CD8-positive, alpha-beta memory T cell (primary cell): ENCODE results near the gene PRKAA2. TPM values are rescaled to one million over a fixed set of nuclear protein-coding genes. Genes with fewer than 3 reads are reported as not detected.
A peak's percentile ranks its signal among the peaks of the same experiment; 100 is the strongest.

Source experiments
- CTCF ChIA-PET: fragments of 350-600 bp; sonication (Branson Sonifier 250); formaldehyde crosslinking; loops from one replicate; lab custom pipeline; 2021; ENCODE audit warnings: antibody characterized with exemption; lab: Charles Lee
- POLR2A ChIA-PET: fragments of 350-600 bp; sonication (Branson Sonifier 250); formaldehyde crosslinking; loops from one replicate; lab custom pipeline; 2021; ENCODE audit warnings: antibody characterized with exemption; lab: Charles Lee
- DNase-seq, 5 donors: peaks; one replicate each; pipeline versions ENCODE4 v3.0.0 to v3.0.0-alpha.2; 2020 to 2022; ENCODE audit warnings: mixed read lengths in 1 of 5
- H3K27ac ChIP-seq: one replicate; pipeline ENCODE4 v1.7.0; 2013; ENCODE audit warnings: low read depth, mild to moderate bottlenecking, low read length, moderate library complexity
- H3K27me3 ChIP-seq: 2 replicates; pipeline ENCODE4 v1.7.0; 2013; ENCODE audit warnings: low read length, mild to moderate bottlenecking; ENCODE audit not compliant: insufficient read depth, poor library complexity, severe bottlenecking
- H3K36me3 ChIP-seq: 2 replicates; pipeline ENCODE4 v1.7.0; 2013; ENCODE audit warnings: mild to moderate bottlenecking, low read length, moderate library complexity; ENCODE audit not compliant: insufficient read depth
- H3K4me1 ChIP-seq: 2 replicates; pipeline ENCODE4 v1.7.0; 2013; ENCODE audit warnings: mild to moderate bottlenecking, low read length, moderate library complexity; ENCODE audit not compliant: insufficient read depth
- H3K4me3 ChIP-seq: 2 replicates; pipeline ENCODE4 v1.7.0; 2013; ENCODE audit warnings: mild to moderate bottlenecking, low read length
- H3K9me3 ChIP-seq: 2 replicates; pipeline ENCODE4 v1.7.0; 2013; ENCODE audit warnings: mild to moderate bottlenecking, low read length
- H3K27ac Mint-ChIP-seq, 8 donors: one replicate each; pipeline ENCODE4 v1.8.0; 2020 to 2021; ENCODE audit warnings: mixed read lengths in 8 of 8, mild to moderate bottlenecking in 6 of 8, inconsistent platforms in 3 of 8, moderate library complexity in 3 of 8
- H3K27me3 Mint-ChIP-seq, 2 donors: one replicate each; pipeline ENCODE4 v1.8.0; 2020 to 2021; ENCODE audit warnings: mixed read lengths in 2 of 2, mild to moderate bottlenecking in 1 of 2, moderate library complexity in 1 of 2
- H3K36me3 Mint-ChIP-seq, 3 donors: one replicate each; pipeline ENCODE4 v1.8.0; 2020 to 2021; ENCODE audit warnings: mixed read lengths in 3 of 3, inconsistent platforms in 1 of 3, mild to moderate bottlenecking in 1 of 3
- H3K4me1 Mint-ChIP-seq, 3 donors: one replicate each; pipeline ENCODE4 v1.8.0; 2020 to 2021; ENCODE audit warnings: mixed read lengths in 3 of 3, inconsistent platforms in 1 of 3, mild to moderate bottlenecking in 1 of 3
- H3K4me3 Mint-ChIP-seq, 7 donors: one replicate each; pipeline ENCODE4 v1.8.0; 2020 to 2021; ENCODE audit warnings: mixed read lengths in 7 of 7, mild to moderate bottlenecking in 6 of 7, moderate library complexity in 4 of 7, inconsistent platforms in 2 of 7
- H3K9me3 Mint-ChIP-seq, 5 donors: one replicate each; pipeline ENCODE4 v1.8.0; 2020 to 2022; ENCODE audit warnings: mixed read lengths in 5 of 5, mild to moderate bottlenecking in 3 of 5, moderate library complexity in 2 of 5, inconsistent platforms in 1 of 5
- polyA plus RNA-seq: library from polyadenylated mRNA; unstranded; fragments of 300-500 nt; fragmentation: Illumina TruSeq; gene quantifications from one replicate; pipeline ENCODE4 v1.2.3, GENCODE V29; 2021
- total RNA-seq, 2 experiments: library from RNA; stranded (reverse); gene quantifications; one replicate each; pipeline ENCODE4 v1.2.3, GENCODE V29; 2021

Gene PRKAA2
- total and polyA plus RNA-seq, 3 experiments from 2014 or later, result not detected

DNA sequence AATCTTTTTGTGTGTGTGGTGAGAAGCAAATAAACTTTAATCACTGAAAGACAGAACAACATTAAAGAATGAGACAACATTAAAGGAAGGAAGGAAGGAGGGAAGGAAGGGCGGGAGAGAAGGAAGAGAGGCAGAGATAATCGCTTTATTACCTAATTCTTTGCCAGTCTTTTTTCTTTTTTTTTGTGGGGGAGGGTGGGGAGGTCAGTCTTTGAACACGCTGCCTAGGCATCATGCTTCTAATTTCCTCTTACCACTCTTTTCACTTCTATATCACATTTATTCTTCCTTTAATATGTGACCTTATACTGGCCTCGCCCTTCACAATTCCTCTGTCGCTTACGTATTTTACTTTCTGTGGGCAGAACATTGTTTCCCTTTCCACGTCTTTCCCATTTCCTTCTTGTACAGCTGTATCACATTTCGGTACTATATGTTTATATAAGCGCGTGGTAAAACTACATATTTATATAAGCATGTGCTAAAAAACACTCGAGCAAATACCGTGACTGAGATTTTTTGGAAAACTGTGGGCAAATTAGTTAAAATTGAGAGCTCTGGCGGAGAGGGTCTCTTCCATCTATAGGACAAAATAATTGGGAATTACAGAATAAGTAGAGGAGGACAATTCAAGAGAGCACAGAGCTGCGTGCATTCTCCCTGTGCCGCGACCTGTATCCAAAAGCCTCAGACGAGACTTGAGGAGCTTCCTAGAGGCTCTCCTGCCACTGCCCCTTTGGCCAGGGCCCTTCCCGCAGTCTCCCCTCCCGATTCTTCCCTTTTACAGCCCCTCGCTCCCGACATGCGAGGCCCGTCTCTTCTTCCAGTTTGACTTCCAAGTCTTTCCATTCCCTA lies 823 bp upstream of the PRKAA2 start:
- ChIA-PET POLR2A (no interaction called here), CTCF (no interaction called here)
- H3K27me3 ChIP-seq, result peaks cover 3% of the 10 kb centered on the region
- H3K4me1 ChIP-seq, result no peaks in the 10 kb centered on the region
- H3K4me3 ChIP-seq, result no peak overlapping the region
- Mint-ChIP-seq H3K36me3 (peaks cover 0 to 4% (median 0%) of the 10 kb centered on the region in 3 donors), H3K9me3 (peaks cover 0 to 9% (median 0%) of the 10 kb centered on the region in 5 donors), H3K27ac (no peak overlapping the region), H3K4me3 (peak overlapping the region in 3 of 7 donors; percentile 17 to 29 (median 19)), H3K27me3 (peaks cover 16 to 61% of the 10 kb centered on the region in 2 donors), H3K4me1 (peaks cover 2 to 7% (median 5%) of the 10 kb centered on the region in 3 donors)
- H3K9me3 ChIP-seq, result no peaks in the 10 kb centered on the region
- DNase-seq, result no peak
- no peaks in the 10 kb centered on the region for H3K36me3 ChIP-seq
- no peak overlapping the region for H3K27ac ChIP-seq

DNA sequence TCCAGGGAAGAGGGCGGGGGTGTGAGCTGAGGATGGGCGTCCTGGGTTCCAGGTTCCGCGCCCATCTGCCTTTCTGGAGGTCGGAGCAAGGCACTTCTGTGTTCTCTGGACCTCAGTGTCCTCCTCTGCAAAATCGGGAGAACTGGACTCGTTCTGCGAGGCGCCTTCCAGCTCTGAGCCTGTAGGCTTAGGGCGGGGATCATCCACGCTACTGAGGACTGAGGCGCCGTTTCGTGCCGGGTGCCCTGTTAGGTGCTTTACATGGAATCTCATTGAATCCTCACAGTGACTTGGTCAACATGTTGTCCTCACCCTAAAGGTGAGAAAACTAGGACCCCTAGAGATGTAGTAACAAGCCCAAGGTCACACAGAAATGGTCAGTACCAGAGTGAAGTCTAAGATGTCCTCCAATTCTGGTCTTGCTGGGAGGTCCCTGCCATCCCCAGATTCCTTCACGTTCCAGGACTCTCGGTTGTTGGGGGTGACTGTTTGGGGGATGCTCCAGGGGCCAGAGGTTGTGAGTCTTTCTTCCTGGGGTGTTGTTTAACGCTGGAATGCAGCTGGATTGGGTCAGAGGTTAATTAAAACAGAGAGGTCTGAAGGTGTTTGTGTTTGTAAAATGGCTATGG lies 677 bp downstream of the PRKAA2 start:
- Histone ChIP-seq H3K9me3 (no peaks in the 10 kb centered on the region), H3K27me3 (peaks cover 3% of the 10 kb centered on the region), H3K36me3 (no peaks in the 10 kb centered on the region), H3K27ac (no peak overlapping the region), H3K4me1 (no peaks in the 10 kb centered on the region), H3K4me3 (no peak overlapping the region)
- Mint-ChIP-seq H3K36me3 (peaks cover 0 to 4% (median 0%) of the 10 kb centered on the region in 3 donors), H3K4me3 (peak overlapping the region in 4 of 7 donors; percentile 8 to 17 (median 14)), H3K27ac (no peak overlapping the region), H3K4me1 (peaks cover 2 to 7% (median 5%) of the 10 kb centered on the region in 3 donors), H3K9me3 (peaks cover 0 to 9% (median 0%) of the 10 kb centered on the region in 5 donors), H3K27me3 (peaks cover 16 to 55% of the 10 kb centered on the region in 2 donors)
- no peak for DNase-seq
- POLR2A ChIA-PET, result no interaction called here
- CTCF ChIA-PET, result no interaction called here

DNA sequence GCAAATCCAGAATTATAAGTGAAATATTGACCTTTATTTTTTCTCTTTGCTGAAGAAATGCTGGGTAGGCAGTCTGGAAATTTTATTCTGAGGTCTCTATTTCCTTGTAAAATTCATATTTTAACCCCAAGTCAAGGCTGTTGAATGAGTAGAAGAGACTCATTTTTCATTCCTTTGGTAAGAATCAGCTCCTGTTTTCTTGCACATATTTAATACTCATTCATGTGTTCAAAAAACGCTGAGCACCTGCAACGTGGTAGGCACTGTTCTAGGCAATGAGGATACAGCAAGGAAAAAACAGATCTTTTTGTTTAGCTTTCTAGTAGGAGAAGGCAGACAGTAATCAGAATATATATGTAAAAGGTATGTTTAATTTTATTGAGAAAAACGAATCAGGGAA lies 1.5 kb downstream of the PRKAA2 start:
- peaks cover 0 to 4% (median 0%) of the 10 kb centered on the region in 3 donors for H3K36me3 Mint-ChIP-seq
- H3K9me3 Mint-ChIP-seq, result peaks cover 0 to 9% (median 0%) of the 10 kb centered on the region in 5 donors
- peaks cover 2 to 7% (median 5%) of the 10 kb centered on the region in 3 donors for H3K4me1 Mint-ChIP-seq
- DNase-seq, result no peak
- peaks cover 16 to 50% of the 10 kb centered on the region in 2 donors for H3K27me3 Mint-ChIP-seq
- no peaks in the 10 kb centered on the region for H3K9me3 ChIP-seq
- no peak overlapping the region for H3K4me3 Mint-ChIP-seq
- POLR2A ChIA-PET, result no interaction called here
- H3K36me3 ChIP-seq, result no peaks in the 10 kb centered on the region
- H3K4me1 ChIP-seq, result no peaks in the 10 kb centered on the region
- peaks cover 3% of the 10 kb centered on the region for H3K27me3 ChIP-seq
- H3K27ac ChIP-seq, result no peak overlapping the region
- CTCF ChIA-PET, result no interaction called here
- H3K4me3 ChIP-seq, result no peak overlapping the region
- H3K27ac Mint-ChIP-seq, result no peak overlapping the region

DNA sequence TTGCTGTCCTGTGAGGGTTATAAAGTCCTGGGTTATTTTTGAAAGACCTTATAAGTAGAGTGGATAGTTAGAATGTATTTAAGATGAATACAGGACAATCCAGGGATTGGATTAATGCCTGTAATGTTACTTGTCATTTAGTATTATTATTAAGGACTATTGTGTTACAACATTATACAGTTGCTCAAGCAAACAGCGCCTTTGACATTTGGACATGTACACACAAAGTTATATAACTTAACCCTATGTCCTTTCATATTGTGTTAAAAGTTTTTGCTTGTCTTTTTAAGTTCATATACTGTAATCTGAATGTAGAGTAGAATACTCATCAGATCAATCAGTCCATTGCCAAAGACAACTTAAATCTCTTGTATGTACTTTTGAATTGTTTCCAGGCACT lies 2.0 kb downstream of the PRKAA2 start:
- H3K36me3 Mint-ChIP-seq, result peaks cover 0 to 4% (median 0%) of the 10 kb centered on the region in 3 donors
- Histone ChIP-seq H3K4me3 (no peak overlapping the region), H3K27ac (no peak overlapping the region), H3K27me3 (peaks cover 3% of the 10 kb centered on the region), H3K9me3 (no peaks in the 10 kb centered on the region), H3K36me3 (no peaks in the 10 kb centered on the region), H3K4me1 (no peaks in the 10 kb centered on the region)
- no peak overlapping the region for H3K27ac Mint-ChIP-seq
- no peak overlapping the region for H3K4me3 Mint-ChIP-seq
- peaks cover 0 to 9% (median 0%) of the 10 kb centered on the region in 5 donors for H3K9me3 Mint-ChIP-seq
- H3K27me3 Mint-ChIP-seq, result peaks cover 16 to 45% of the 10 kb centered on the region in 2 donors
- ChIA-PET POLR2A (no interaction called here), CTCF (no interaction called here)
- peaks cover 2 to 7% (median 5%) of the 10 kb centered on the region in 3 donors for H3K4me1 Mint-ChIP-seq
- DNase-seq, result no peak

DNA sequence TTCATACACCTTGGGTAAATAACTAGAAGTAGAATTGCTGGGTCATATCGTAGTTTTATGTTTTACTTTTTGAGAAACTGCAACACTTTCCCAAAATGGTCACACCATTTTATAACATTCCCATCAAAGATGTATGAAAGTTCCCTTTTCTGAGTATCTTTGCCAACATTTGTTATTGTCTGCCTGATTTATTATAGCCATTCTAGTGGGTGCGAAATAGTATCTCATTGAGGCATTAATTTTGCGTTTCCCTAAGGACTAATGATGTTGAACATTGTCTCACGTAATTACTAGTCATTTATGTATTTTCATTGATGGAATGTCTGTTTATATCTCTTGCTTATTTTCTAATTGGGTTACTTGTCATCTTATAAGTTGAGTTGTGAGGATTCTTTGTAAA lies 3.4 kb downstream of the PRKAA2 start:
- no peak for DNase-seq
- peaks cover 0 to 4% (median 0%) of the 10 kb centered on the region in 3 donors for H3K36me3 Mint-ChIP-seq
- H3K4me1 ChIP-seq, result no peaks in the 10 kb centered on the region
- peaks cover 3% of the 10 kb centered on the region for H3K27me3 ChIP-seq
- no peak overlapping the region for H3K27ac ChIP-seq
- H3K9me3 ChIP-seq, result no peaks in the 10 kb centered on the region
- no peak overlapping the region for H3K4me3 ChIP-seq
- H3K9me3 Mint-ChIP-seq, result peaks cover 0 to 9% (median 0%) of the 10 kb centered on the region in 5 donors
- H3K4me3 Mint-ChIP-seq, result no peak overlapping the region
- ChIA-PET POLR2A (no interaction called here), CTCF (no interaction called here)
- H3K27ac Mint-ChIP-seq, result no peak overlapping the region
- H3K36me3 ChIP-seq, result no peaks in the 10 kb centered on the region
- H3K4me1 Mint-ChIP-seq, result peaks cover 2 to 7% (median 5%) of the 10 kb centered on the region in 3 donors
- H3K27me3 Mint-ChIP-seq, result peaks cover 19 to 40% of the 10 kb centered on the region in 2 donors

DNA sequence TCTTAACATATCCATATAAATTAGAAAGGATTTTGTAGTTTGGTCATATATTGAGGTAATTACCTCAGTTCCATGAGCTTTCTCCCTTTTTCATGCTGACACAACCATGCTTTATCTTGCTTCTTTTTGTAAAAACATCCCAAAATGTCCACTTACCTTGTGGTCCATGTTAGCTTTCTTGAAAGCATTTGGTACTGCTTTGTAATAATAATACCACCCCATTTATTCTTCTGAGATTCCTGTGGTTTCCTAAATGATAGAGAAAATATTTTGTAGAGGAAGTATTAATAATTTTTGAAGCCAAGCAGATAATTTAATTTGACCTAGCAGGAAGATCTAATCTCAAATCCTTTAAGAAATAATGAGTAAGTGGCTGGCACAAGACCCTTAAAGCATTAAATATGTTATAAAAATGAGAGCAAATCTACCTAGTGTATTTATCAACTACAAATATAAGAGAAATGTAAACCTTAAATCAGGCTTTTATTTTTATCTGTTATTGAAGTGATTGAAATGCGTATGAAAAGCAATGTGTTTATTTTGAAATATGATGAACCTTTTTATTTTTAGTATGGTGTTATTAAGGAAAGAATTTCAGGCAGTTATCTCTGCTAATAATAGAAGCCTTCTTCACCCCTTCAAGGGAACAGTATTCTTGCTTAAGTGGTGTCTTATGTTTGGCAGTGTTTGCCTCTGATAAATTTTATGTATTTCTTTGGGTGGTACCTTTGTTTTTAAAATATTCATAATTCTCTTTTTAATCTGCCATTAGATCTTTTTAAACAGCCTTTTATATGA lies 9.2 kb downstream of the PRKAA2 start:
- Histone ChIP-seq H3K27ac (no peak overlapping the region), H3K27me3 (no peaks in the 10 kb centered on the region), H3K4me1 (no peaks in the 10 kb centered on the region), H3K36me3 (no peaks in the 10 kb centered on the region), H3K4me3 (no peak overlapping the region), H3K9me3 (no peaks in the 10 kb centered on the region)
- no peak overlapping the region for H3K4me3 Mint-ChIP-seq
- CTCF ChIA-PET, result no interaction called here
- peaks cover 0 to 16% (median 11%) of the 10 kb centered on the region in 5 donors for H3K9me3 Mint-ChIP-seq
- POLR2A ChIA-PET, result no interaction called here
- peaks cover 0 to 3% of the 10 kb centered on the region in 2 donors for H3K27me3 Mint-ChIP-seq
- no peak for DNase-seq
- H3K4me1 Mint-ChIP-seq, result no peaks in the 10 kb centered on the region
- no peak overlapping the region for H3K27ac Mint-ChIP-seq
- no peaks in the 10 kb centered on the region for H3K36me3 Mint-ChIP-seq

DNA sequence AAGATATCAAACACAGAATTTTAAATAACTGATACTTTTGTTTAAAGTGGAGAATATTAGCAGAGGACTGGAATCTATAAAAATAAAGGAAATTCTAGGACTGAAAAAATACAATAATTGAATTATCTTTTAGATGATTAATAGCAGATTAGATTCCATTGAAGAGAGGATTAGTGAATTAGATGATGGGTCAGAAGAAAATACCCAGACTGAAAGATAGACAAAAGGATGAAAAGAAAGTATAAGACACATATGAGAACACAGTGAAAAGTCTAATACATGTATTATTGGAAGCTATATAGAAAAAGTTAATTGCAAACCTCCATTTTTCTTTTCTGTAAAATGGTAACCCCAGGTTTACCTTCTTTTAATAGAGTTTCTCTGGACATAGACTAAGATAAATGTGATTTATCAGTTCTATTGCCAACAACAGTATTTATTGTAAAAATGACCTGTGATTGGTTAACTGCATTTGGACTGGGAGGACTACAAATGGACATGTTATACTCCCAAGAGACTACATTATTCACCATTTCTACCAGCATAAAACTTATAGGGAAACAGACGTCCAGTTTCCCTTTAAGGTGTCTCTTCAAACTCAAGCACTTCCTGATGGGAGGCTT lies 11.0 kb downstream of the PRKAA2 start:
- H3K9me3 ChIP-seq, result no peaks in the 10 kb centered on the region
- ChIA-PET CTCF (no interaction called here), POLR2A (no interaction called here)
- Mint-ChIP-seq H3K4me3 (no peak overlapping the region), H3K27me3 (peaks cover 0 to 3% of the 10 kb centered on the region in 2 donors), H3K36me3 (no peaks in the 10 kb centered on the region), H3K9me3 (peaks cover 0 to 16% (median 11%) of the 10 kb centered on the region in 5 donors), H3K27ac (no peak overlapping the region), H3K4me1 (no peaks in the 10 kb centered on the region)
- no peak overlapping the region for H3K27ac ChIP-seq
- H3K27me3 ChIP-seq, result no peaks in the 10 kb centered on the region
- H3K4me3 ChIP-seq, result no peak overlapping the region
- DNase-seq, result no peak
- H3K4me1 ChIP-seq, result no peaks in the 10 kb centered on the region
- no peaks in the 10 kb centered on the region for H3K36me3 ChIP-seq
